ENCODE measurements around the gene GPR21.

DNA sequence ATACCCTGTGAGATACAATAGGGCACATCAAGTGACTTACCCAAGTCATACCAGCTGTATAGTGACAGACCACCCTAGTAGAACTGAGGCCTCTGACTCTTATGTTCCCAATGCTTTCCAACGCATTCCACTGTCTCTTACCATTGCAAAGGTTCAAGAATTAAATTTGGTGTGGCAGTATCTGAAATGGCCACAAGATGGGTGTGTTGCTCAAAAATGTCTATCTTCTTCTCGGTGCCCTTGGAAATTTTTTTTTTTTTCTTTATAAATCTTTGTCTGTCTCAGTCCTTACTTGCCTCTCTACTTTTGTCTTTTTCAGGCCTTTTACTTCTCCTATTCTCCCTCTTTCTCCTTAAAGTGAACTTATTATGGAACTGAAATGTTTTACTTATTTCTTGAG, 48.4 kb downstream of the GPR21 start:
- no peak for TF ChIP-seq EZH2 (IDR thresholded peaks at IDR 0.05)
- peak; percentile 70 for TF ChIP-seq CTCF (IDR thresholded peaks at IDR 0.05)

Measured in neural progenitor cell (in vitro differentiated cells).